K562 (cell line): ENCODE measurements around the gene SPEM1. TPM values are rescaled to one million over a fixed set of nuclear protein-coding genes. Genes with fewer than 3 reads are reported as not detected.

Experiments used
- ATAC-seq: fragments of 200-7000 bp; cut with Tn5 transposase; 3 replicates; pipeline ENCODE4 v1.9.1; 2020; ENCODE audit warnings: moderate library complexity
- BruUV-seq: library from RNA; stranded (reverse); fragments of 400-500 nt; replicated peaks from 2 replicates; lab custom pipeline; 2021; lab: Mats Ljungman, UMichigan
- CTCF ChIA-PET: fragments of 300-600 bp; formaldehyde crosslinking; extraction: SDS; loops from one replicate; lab custom pipeline; 2021; ENCODE audit warnings: low intra/inter-chr PET ratio; lab: Yijun Ruan, JAX
- POLR2A ChIA-PET: fragments of 300-600, 350-650 bp; sonication (Branson Sonifier 250); formaldehyde crosslinking; extraction: SDS; loops from one replicate; lab custom pipeline; 2021; ENCODE audit warnings: antibody characterized with exemption, inconsistent platforms; lab: Yijun Ruan, JAX
- DNase-seq, 4 experiments: peaks; one replicate each; pipeline versions ENCODE4 v3.0.0 to v3.0.0-alpha.2; 2011 to 2018; ENCODE audit warnings: low spot score in 3 of 4, mixed read lengths in 3 of 4; ENCODE audit errors: extremely low read depth in 1 of 4
- FAIRE-seq: peaks from 2 replicates; lab custom pipeline; 2011; peaks lifted over from hg19 to GRCh38; lab: Jason Lieb, UNC
- H2AFZ ChIP-seq: 2 replicates; pipeline ENCODE4 v1.6.0; 2011; ENCODE audit warnings: low read depth, low read length, control low read depth, inconsistent platforms
- H3K27ac ChIP-seq: fragments of 200-600 bp; 3 replicates; pipeline ENCODE4 v1.8.0; 2011; ENCODE audit warnings: low read depth, mild to moderate bottlenecking, control low read depth, inconsistent platforms, low read length, moderate library complexity, mixed read lengths; ENCODE audit errors: extremely low read depth
- H3K27me3 ChIP-seq, 2 experiments: fragments of 300-600 bp in 1 of 2; 2 replicates in 1 of 2; 3 replicates in 1 of 2; pipeline versions ENCODE4 v1.6.0 to v1.8.0; 2011; ENCODE audit warnings: inconsistent platforms in 2 of 2, low read length in 2 of 2, mild to moderate bottlenecking in 1 of 2, mixed read lengths in 1 of 2, moderate library complexity in 1 of 2; ENCODE audit not compliant: control insufficient read depth in 2 of 2, insufficient read depth in 2 of 2
- H3K36me3 ChIP-seq: fragments of 300-600 bp; 3 replicates; pipeline ENCODE4 v1.8.0; 2011; ENCODE audit warnings: mild to moderate bottlenecking, low read length, inconsistent platforms; ENCODE audit not compliant: control insufficient read depth, insufficient read depth
- H3K4me1 ChIP-seq, 2 experiments: fragments of 200-600 bp in 1 of 2; replicated peaks in 1 of 2; 2 replicates in 1 of 2; 3 replicates in 1 of 2; pipeline versions ENCODE4 v1.5.1 to v1.8.0; 2011; ENCODE audit warnings: inconsistent platforms in 2 of 2, low read length in 2 of 2, mild to moderate bottlenecking in 1 of 2, mixed read lengths in 1 of 2, moderate library complexity in 1 of 2; ENCODE audit not compliant: control insufficient read depth in 2 of 2, insufficient read depth in 2 of 2
- H3K4me2 ChIP-seq: 2 replicates; pipeline ENCODE4 v1.6.1; 2011; ENCODE audit warnings: low read length, control low read depth, inconsistent platforms, mixed read lengths; ENCODE audit not compliant: insufficient read depth
- H3K4me3 ChIP-seq: fragments of 200-600 bp; sonication (generic), shearing (Covaris generic); 2 replicates; pipeline ENCODE4 v1.5.1; 2016; ENCODE audit warnings: control low read depth, inconsistent platforms
- H3K79me2 ChIP-seq: fragments of 200-600 bp; 3 replicates; pipeline ENCODE4 v1.8.0; 2011; ENCODE audit warnings: low read length, inconsistent platforms; ENCODE audit not compliant: control insufficient read depth, insufficient read depth
- H3K9ac ChIP-seq, 2 experiments: 2 replicates each; pipeline versions ENCODE4 v1.6.0 to v1.6.1; 2011; ENCODE audit warnings: low read depth in 2 of 2, low read length in 2 of 2, control low read depth in 1 of 2, inconsistent platforms in 1 of 2, mild to moderate bottlenecking in 1 of 2, mixed read lengths in 1 of 2; ENCODE audit not compliant: insufficient read depth in 1 of 2
- H3K9me1 ChIP-seq: one replicate; pipeline ENCODE4 v1.6.0; 2011; ENCODE audit warnings: inconsistent platforms, mild to moderate bottlenecking, low read length, moderate library complexity; ENCODE audit not compliant: control insufficient read depth, insufficient read depth
- H3K9me3 ChIP-seq: replicated peaks from 2 replicates; pipeline ENCODE4 v1.5.1; 2011; ENCODE audit warnings: low read depth, low read length, inconsistent platforms; ENCODE audit not compliant: control insufficient read depth, insufficient read depth
- H4K20me1 ChIP-seq: replicated peaks from 2 replicates; pipeline ENCODE4 v1.6.1; 2011; ENCODE audit warnings: low read length, inconsistent platforms, mixed read lengths; ENCODE audit not compliant: control insufficient read depth, insufficient read depth
- ELF1 ChIP-seq: fragments of 200-800 bp; sonication (Bioruptor generic); IDR thresholded peaks from 2 replicates; pipeline ENCODE4 v1.6.1; 2016; ENCODE audit warnings: missing genetic modification characterization, missing compliant biosample characterization
- MBD2 ChIP-seq: sonication (generic); IDR thresholded peaks from 2 replicates; pipeline ENCODE4 v1.6.1; 2016; ENCODE audit warnings: low read depth, borderline replicate concordance
- RAD21 ChIP-seq, 2 experiments: fragments of 250-450 bp in 1 of 2; fragments of 450-650 bp in 1 of 2; sonication (Bioruptor Pico) in 1 of 2; formaldehyde crosslinking in 1 of 2; IDR thresholded peaks in 1 of 2; conservative IDR thresholded peaks in 1 of 2; 2 replicates each; pipeline versions ENCODE4 v1.4.0 to v1.8.0; 2020 to 2022; ENCODE audit warnings: mild to moderate bottlenecking in 2 of 2, moderate library complexity in 1 of 2
- ZBTB33 ChIP-seq: sonication (generic); formaldehyde crosslinking; IDR thresholded peaks from 2 replicates; pipeline ENCODE4 v1.8.1; 2023; ENCODE audit warnings: mild to moderate bottlenecking, missing genetic modification reagents
- WGBS: fragments of 100-300 bp; shearing (Covaris generic); methylation state at CpG from one replicate; pipeline ENCODE4 v1.1.6; 2016; ENCODE audit warnings: low coverage, mixed read lengths; ENCODE audit not compliant: insufficient coverage; ENCODE audit errors: missing lambda C conversion rate; 5-methylcytosine and 5-hydroxymethylcytosine counted together
- in situ Hi-C: fragments of 300-500 bp; cut with MboI; formaldehyde crosslinking; loops from 4 replicates; pipeline ENCODE4 v1.15.0; 2018; ENCODE audit warnings: inconsistent platforms, mixed read lengths
- intact Hi-C: fragments of 100-400 bp; cut with micrococcal nuclease; formaldehyde crosslinking; loops from 2 replicates; pipeline ENCODE4 v1.14.2; 2022
- polyA plus RNA-seq, 8 experiments: library from polyadenylated mRNA; depleted of rRNA in 4 of 8; stranded (reverse) in 5 of 8; unstranded in 3 of 8; fragments of >200 nt; fragmentation: Nextera tagmentation in 2 of 8; fragmentation: Illumina TruSeq in 1 of 8; extraction: Ambion mirVana in 2 of 8; extraction: Trizol in 1 of 8; gene quantifications; 2 replicates each; pipeline versions ENCODE4 v1.2.1 to v1.2.3, GENCODE V29; 2011 to 2014; ENCODE audit warnings: inconsistent platforms in 1 of 8, missing spikeins in 1 of 8
- total RNA-seq, 7 experiments: library from RNA; depleted of rRNA in 6 of 7; stranded (reverse); fragments of >200 nt in 6 of 7; fragmentation: Illumina TruSeq in 2 of 7; extraction: Trizol in 2 of 7; gene quantifications; 2 replicates each; pipeline versions ENCODE4 v1.2.1 to v1.2.3, GENCODE V29; 2011 to 2021; ENCODE audit warnings: low replicate concordance in 1 of 7
- TF ChIP-seq, protein P1 (sequence below): fragments of 250-450 bp; sonication (Bioruptor Pico); IDR thresholded peaks from 2 replicates; pipeline ENCODE4 v1.8.0; 2021; ENCODE audit warnings: mild to moderate bottlenecking, moderate library complexity

The SPEM1 gene
- total and polyA plus RNA-seq, 9 of the 15 experiments (the other 6 are each of a cell fraction or from before 2014, with no cell fraction given) = not detected

DNA sequence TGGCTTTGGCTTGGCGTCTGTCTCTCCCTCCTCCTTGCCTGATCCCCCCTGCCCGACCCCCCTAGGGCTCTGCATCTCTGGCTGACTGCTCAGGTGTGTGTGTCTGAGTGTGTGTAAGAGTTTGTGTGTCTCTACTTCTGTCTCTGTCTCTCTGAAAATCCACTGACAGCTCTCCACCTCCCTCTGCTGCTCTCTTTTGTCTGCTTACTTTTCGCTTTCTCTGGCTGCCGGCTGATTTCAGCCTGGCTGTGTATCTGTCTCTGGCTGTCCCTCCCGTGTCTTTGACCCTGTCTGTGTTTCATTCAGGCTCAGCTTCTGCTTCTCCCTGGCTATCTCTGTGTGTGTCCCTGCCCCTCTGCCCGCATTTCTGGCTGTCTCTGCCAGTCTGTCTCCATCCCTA lies 3.8 kb upstream of the SPEM1 start (continued):
- TF ChIP-seq RAD21 (CRISPR knock-in tag; conservative IDR thresholded peaks at IDR 0.05 in 1 of 2, IDR thresholded peaks at IDR 0.05 in 1 of 2) = peak in 1 of 2 experiments; percentile 16; a peak in 1 of 4 replicates

DNA sequence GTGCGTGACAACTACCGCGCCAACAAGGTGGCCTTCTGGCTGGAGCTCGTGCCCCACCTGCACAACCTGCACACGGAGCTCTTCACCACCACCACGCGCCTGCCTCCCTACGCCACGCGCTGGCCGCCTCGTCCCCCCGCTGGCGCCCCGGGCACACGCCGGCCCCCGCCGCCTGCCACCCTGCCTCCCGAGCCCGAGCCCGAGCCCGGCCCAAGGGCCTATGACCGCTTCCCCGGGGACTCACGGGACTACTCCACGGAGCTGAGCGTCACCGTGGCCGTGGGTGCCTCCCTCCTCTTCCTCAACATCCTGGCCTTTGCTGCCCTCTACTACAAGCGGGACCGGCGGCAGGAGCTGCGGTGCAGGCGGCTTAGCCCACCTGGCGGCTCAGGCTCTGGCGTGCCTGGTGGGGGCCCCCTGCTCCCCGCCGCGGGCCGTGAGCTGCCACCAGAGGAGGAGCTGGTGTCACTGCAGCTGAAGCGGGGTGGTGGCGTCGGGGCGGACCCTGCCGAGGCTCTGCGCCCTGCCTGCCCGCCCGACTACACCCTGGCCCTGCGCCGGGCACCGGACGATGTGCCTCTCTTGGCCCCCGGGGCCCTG lies 3.0 kb upstream of the SPEM1 start:
- Histone ChIP-seq H3K4me3 (no peak overlapping the region), H3K27me3 (no peaks in the 10 kb centered on the region), H3K9me1 (no peaks in the 10 kb centered on the region), H3K4me2 (no peak overlapping the region), H3K36me3 (no peaks in the 10 kb centered on the region), H3K27ac (no peak overlapping the region), H2AFZ (no peak overlapping the region), H3K9me3 (no peaks in the 10 kb centered on the region), H3K4me1 (peaks cover 0 to 10% of the 10 kb centered on the region in 2 experiments; a peak in 2 of 5 replicates), H4K20me1 (no peaks in the 10 kb centered on the region), H3K9ac (peak overlapping the region in 1 of 2 experiments; percentile 64; a peak in 1 of 4 replicates), H3K79me2 (no peaks in the 10 kb centered on the region)
- intact Hi-C loops = no loop called here
- WGBS = 100% methylated on average over 4 of the region's 54 CpGs
- DNase-seq = no peak
- BruUV-seq = no TSS peak
- no peak for ATAC-seq
- peak; percentile 47; the same call in 1 of the 2 replicates for TF ChIP-seq ZBTB33 (CRISPR knock-in tag)
- TF ChIP-seq, protein P1, sequence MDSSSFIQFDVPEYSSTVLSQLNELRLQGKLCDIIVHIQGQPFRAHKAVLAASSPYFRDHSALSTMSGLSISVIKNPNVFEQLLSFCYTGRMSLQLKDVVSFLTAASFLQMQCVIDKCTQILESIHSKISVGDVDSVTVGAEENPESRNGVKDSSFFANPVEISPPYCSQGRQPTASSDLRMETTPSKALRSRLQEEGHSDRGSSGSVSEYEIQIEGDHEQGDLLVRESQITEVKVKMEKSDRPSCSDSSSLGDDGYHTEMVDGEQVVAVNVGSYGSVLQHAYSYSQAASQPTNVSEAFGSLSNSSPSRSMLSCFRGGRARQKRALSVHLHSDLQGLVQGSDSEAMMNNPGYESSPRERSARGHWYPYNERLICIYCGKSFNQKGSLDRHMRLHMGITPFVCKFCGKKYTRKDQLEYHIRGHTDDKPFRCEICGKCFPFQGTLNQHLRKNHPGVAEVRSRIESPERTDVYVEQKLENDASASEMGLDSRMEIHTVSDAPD (CRISPR knock-in tag) = no peak
- TF ChIP-seq MBD2 = no peak
- no peak for TF ChIP-seq ELF1 (tag)
- POLR2A ChIA-PET = interaction anchor here (0.6 to 0.7 kb wide), 2 partner anchors 19 to 44 kb away, joined by 3 read pairs; no protein-coding TSS in a partner anchor
- no peak for FAIRE-seq
- in situ Hi-C loops = no loop called here
- CTCF ChIA-PET = no interaction called here
